ENCODE results near the gene KCNK5.

DNA sequence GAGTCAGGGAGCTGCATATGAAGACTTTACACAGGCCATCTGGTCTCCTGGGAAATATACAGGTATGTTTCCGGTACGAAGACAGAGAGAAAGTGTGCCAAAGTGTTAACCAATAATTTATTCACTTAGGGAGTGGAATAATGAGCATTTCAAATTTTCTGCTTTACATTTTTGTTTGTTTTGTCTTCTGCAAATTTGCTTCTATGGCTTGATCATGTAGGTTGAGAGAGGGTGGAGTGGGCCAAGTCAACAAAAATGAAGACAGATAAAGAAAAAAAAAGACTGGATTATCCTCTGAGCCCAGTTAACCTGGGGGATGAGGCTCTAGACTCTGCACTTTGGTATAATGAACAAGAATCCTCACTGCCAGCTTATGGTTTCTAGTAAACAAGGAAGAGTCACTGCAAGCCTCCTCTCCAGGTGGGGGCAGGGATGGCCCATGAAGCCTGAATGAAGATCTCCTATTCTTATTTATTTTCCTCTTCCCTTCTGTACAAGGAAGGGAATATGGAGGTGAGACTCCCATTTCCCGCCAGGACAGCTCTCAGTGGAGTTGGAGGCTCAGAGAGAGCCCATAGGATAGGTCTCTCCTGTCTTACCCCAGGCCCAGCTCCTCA, 47.2 kb upstream of the KCNK5 start:
- TF ChIP-seq, protein P1, sequence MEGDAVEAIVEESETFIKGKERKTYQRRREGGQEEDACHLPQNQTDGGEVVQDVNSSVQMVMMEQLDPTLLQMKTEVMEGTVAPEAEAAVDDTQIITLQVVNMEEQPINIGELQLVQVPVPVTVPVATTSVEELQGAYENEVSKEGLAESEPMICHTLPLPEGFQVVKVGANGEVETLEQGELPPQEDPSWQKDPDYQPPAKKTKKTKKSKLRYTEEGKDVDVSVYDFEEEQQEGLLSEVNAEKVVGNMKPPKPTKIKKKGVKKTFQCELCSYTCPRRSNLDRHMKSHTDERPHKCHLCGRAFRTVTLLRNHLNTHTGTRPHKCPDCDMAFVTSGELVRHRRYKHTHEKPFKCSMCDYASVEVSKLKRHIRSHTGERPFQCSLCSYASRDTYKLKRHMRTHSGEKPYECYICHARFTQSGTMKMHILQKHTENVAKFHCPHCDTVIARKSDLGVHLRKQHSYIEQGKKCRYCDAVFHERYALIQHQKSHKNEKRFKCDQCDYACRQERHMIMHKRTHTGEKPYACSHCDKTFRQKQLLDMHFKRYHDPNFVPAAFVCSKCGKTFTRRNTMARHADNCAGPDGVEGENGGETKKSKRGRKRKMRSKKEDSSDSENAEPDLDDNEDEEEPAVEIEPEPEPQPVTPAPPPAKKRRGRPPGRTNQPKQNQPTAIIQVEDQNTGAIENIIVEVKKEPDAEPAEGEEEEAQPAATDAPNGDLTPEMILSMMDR (IDR thresholded peaks at IDR 0.05) = no peak
- no peak for TF ChIP-seq POLR2A (IDR thresholded peaks at IDR 0.05)
